Epithelial cell of proximal tubule (primary cell): ENCODE results near the gene UMODL1. TPM values are rescaled to one million over a fixed set of nuclear protein-coding genes. Genes with fewer than 3 reads are reported as not detected.

Experiments
- DNase-seq: peaks from one replicate; pipeline ENCODE4 v3.0.0-alpha.2; 2011; ENCODE audit warnings: low read depth
- H3K4me3 ChIP-seq: 2 replicates; pipeline ENCODE4 v1.5.1; 2011; ENCODE audit warnings: low read depth, mild to moderate bottlenecking, low read length
- total RNA-seq: library from RNA; depleted of rRNA; stranded (reverse); fragments of >200 nt; gene quantifications from 2 replicates; pipeline ENCODE4 v1.2.3, GENCODE V29; 2015
- TF ChIP-seq, protein P1 (sequence below): conservative IDR thresholded peaks from 2 replicates; pipeline ENCODE4 v1.5.1; 2012; ENCODE audit warnings: low read depth, mild to moderate bottlenecking, low read length

Gene UMODL1
- total RNA-seq, 1 donor from 2014 or later = not detected

DNA sequence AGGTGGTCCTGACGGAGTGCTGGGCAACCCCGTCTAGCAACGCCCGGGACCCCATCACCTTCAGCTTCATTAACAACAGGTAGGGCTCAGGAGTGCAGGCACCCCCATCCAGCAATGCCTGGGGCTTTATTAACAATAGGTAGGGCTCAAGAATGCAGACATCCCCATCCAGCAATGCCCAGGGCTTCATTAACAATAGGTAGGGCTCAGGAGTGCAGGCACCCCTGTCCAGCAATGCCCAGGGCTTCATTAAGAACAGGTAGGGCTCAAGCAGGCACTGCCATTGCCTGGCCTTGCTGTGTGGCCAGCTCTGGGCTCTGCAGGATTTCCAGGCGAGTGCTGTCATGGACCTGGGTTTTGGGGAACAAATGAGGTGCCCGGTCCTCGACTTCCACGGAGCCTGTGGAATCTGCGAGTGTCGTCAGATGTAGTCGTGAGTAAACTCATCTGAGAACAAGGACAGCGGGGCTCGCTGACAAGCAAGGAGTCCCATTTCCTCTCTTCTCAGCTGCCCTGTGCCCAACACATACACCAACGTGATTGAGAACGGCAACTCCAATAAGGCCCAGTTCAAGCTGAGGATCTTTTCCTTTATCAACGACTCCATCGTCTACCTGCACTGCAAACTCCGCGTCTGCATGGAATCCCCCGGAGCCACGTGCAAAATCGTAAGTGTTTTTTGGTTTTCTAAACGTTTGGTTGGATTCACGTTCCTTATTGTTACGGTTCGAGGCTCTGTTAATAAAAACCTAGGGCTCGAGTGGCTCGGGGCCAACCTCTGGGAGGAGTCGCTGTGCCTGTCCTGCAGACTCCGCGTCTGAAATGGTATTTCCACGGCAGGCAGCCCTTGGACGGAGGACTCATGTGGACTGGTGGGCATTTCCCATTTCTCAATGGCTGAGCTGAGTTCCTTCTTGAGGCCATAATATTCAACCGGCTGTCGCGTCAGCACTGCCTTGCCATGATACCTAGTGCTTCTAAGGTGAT lies 56.3 kb downstream of the UMODL1 start:
- no peak for DNase-seq
- TF ChIP-seq, protein P1, sequence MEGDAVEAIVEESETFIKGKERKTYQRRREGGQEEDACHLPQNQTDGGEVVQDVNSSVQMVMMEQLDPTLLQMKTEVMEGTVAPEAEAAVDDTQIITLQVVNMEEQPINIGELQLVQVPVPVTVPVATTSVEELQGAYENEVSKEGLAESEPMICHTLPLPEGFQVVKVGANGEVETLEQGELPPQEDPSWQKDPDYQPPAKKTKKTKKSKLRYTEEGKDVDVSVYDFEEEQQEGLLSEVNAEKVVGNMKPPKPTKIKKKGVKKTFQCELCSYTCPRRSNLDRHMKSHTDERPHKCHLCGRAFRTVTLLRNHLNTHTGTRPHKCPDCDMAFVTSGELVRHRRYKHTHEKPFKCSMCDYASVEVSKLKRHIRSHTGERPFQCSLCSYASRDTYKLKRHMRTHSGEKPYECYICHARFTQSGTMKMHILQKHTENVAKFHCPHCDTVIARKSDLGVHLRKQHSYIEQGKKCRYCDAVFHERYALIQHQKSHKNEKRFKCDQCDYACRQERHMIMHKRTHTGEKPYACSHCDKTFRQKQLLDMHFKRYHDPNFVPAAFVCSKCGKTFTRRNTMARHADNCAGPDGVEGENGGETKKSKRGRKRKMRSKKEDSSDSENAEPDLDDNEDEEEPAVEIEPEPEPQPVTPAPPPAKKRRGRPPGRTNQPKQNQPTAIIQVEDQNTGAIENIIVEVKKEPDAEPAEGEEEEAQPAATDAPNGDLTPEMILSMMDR = no peak
- H3K4me3 ChIP-seq = no peak overlapping the region

DNA sequence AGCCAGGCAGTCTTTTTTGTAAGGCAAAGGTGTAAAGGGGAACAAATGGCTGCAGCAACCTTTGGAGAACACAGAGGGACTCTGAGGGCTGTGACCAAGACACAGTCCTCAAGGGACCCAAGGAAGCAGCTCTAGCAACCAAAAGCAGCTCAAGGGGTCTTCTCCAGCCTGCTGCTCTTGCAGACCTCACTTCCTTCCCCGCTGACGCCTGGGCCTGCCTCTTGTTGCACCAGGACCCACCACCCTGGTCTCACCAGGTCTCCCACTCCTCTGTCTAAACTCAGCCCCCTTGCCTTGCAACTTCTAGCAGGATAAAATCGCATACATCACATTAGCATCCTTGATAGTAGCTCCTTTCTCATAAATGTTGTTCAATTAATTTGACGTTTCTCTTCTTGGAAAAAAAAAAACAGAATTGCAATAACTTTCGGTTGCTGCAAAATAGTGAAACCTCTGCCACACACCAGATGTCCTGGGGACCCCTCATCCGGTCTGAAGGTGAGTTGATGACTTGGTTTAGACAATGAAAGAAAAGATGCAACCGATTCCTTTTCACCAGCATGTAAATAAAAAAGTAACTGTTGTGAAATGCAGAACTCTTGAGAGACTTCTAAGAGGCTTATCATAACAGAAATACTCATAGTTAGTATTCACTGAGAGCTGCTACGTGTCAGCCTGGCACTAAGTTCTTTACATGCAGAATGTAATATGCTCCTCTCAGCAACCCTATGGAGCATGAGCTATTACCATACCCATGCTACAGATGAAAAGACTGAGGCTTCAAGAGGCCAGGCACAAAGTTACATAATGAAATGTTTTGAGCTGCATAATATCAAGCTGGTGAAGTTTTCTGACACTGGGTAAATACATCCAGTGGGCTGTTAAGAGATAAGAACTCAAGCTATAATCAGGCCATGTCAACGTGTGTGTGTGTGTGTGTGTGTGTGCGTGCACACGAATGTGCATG lies 58.5 kb downstream of the UMODL1 start:
- TF ChIP-seq, protein P1 = no peak
- H3K4me3 ChIP-seq = no peak overlapping the region
- no peak for DNase-seq

DNA sequence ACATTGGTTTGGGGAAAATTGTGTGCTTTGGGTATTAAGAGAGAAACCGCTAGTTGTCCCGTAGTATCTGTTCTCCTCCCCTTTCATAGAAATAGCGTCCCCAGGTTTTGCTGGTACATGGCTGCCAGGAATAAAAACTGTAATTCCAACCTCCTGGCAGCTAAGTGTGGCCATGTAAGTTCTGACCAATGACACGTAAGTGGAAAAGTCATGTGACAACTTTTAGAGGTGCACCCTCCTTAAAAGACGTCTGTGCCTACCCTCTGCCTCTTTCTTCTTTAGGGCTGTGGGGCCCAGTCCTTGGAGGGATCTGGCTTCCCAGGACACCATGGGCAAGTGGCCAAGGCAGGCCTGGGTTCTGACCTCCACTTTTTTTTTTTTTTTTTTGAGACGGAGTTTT lies 59.3 kb downstream of the UMODL1 start:
- DNase-seq = no peak
- TF ChIP-seq, protein P1 = no peak
- H3K4me3 ChIP-seq = no peak overlapping the region

DNA sequence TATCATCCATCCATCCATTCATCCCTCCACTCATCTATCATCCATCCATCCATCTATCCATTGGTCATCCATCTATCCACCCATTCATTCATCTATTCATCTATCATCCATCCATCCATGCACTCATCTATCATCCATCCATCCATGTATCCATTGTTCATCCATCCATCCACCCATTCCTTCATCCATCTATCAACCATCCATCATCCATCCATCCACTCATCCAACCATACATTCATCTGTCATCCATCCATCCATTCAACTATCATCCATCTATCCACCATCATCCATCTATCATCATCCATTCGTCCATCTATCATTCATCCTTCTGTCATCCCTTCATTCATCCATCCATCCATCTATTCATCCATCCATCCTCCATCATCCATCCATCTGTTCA lies 61.1 kb downstream of the UMODL1 start:
- TF ChIP-seq, protein P1 = no peak
- no peak for DNase-seq
- no peak overlapping the region for H3K4me3 ChIP-seq

DNA sequence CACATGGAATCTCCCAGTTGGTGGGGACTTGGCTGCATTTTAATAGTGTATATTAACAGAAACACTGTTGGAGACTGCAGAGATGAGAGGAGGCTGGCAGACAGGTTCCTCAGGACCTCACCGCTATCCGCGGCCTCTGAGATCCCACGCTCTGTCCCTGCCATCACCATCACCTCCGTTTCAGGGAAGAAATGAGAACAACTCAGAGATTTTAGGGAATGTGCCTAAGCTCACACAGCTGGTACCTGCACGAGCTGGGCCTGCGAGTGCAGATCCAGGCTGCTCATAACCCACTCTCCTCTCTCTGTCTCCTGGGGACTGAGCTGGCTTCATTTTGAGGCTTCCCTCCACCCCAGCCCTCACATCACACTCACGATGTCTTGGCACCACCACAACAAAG lies 62.0 kb downstream of the UMODL1 start:
- TF ChIP-seq, protein P1 = no peak
- H3K4me3 ChIP-seq = no peak overlapping the region
- no peak for DNase-seq

DNA sequence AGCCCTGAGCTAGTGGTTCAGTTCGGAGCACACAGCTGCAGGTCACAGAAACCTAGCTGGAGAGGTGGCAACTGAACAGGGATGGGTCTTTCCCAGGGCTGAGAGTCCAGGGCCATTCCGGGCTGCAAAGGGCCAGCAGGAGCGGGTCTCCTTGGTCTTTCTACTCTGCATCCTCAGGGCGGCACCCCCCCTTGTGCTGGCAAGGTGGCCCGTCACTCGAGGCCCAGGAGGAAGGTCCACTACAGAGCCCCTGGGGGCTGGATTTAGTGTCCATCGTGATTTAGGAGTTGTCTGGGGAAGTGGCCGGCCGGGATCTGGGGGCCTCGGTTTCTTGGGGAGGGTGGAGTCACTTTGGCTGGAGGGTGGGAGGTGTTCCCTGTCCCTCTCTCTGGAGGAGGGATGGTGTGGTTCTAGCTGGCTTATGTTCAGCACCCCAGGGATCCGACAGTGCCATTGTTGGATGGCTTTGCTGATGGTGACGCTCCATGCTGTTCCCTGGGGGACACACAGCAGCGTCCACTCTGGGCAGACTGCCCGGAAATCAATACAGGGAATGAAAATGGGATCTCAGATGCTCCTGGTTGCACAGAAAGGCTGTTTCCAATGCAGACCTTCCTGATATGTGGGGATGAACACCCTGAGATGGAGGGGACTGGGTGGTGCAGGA lies 64.4 kb downstream of the UMODL1 start:
- no peak overlapping the region for H3K4me3 ChIP-seq
- no peak for DNase-seq
- TF ChIP-seq, protein P1 = no peak
